GM06990 (cell line): ENCODE results near the gene PTPN4.

Experiments
- DNase-seq: peaks from one replicate; pipeline ENCODE4 v3.0.0-alpha.2; 2011; ENCODE audit not compliant: insufficient read length; ENCODE audit errors: extremely low read depth
- H3K27me3 ChIP-seq: replicated peaks from 2 replicates; pipeline ENCODE4 v1.6.0; 2011; ENCODE audit warnings: low read length; ENCODE audit not compliant: control insufficient read depth, insufficient read depth
- H3K36me3 ChIP-seq: 2 replicates; pipeline ENCODE4 v1.5.1; 2011; ENCODE audit warnings: low read length; ENCODE audit not compliant: control insufficient read depth, insufficient read depth
- H3K4me3 ChIP-seq: replicated peaks from 2 replicates; pipeline ENCODE4 v1.5.1; 2011; ENCODE audit warnings: low read depth, mild to moderate bottlenecking, control low read depth, low read length
- TF ChIP-seq, protein P1 (sequence below): IDR thresholded peaks from 2 replicates; pipeline ENCODE4 v1.5.1; 2011; ENCODE audit warnings: low read length, control low read depth, mild to moderate bottlenecking, inconsistent platforms; ENCODE audit not compliant: insufficient read depth, poor library complexity, severe bottlenecking

The PTPN4 gene

GRCh38 chr2:119715409-119716283 lies 44.1 kb upstream of the PTPN4 start:
- H3K4me3 ChIP-seq: no peak overlapping the region
- TF ChIP-seq, protein P1, sequence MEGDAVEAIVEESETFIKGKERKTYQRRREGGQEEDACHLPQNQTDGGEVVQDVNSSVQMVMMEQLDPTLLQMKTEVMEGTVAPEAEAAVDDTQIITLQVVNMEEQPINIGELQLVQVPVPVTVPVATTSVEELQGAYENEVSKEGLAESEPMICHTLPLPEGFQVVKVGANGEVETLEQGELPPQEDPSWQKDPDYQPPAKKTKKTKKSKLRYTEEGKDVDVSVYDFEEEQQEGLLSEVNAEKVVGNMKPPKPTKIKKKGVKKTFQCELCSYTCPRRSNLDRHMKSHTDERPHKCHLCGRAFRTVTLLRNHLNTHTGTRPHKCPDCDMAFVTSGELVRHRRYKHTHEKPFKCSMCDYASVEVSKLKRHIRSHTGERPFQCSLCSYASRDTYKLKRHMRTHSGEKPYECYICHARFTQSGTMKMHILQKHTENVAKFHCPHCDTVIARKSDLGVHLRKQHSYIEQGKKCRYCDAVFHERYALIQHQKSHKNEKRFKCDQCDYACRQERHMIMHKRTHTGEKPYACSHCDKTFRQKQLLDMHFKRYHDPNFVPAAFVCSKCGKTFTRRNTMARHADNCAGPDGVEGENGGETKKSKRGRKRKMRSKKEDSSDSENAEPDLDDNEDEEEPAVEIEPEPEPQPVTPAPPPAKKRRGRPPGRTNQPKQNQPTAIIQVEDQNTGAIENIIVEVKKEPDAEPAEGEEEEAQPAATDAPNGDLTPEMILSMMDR: no peak
- H3K27me3 ChIP-seq: no peaks in the 10 kb centered on the region
- DNase-seq: no peak
- no peaks in the 10 kb centered on the region for H3K36me3 ChIP-seq

- no peak for DNase-seq
- no peaks in the 10 kb centered on the region for H3K27me3 ChIP-seq
- no peaks in the 10 kb centered on the region for H3K36me3 ChIP-seq
- H3K4me3 ChIP-seq: no peak overlapping the region
- TF ChIP-seq, protein P1: no peak
These were observed 43.4 kb upstream of the PTPN4 start for GRCh38 chr2:119716284-119716672.

DNA sequence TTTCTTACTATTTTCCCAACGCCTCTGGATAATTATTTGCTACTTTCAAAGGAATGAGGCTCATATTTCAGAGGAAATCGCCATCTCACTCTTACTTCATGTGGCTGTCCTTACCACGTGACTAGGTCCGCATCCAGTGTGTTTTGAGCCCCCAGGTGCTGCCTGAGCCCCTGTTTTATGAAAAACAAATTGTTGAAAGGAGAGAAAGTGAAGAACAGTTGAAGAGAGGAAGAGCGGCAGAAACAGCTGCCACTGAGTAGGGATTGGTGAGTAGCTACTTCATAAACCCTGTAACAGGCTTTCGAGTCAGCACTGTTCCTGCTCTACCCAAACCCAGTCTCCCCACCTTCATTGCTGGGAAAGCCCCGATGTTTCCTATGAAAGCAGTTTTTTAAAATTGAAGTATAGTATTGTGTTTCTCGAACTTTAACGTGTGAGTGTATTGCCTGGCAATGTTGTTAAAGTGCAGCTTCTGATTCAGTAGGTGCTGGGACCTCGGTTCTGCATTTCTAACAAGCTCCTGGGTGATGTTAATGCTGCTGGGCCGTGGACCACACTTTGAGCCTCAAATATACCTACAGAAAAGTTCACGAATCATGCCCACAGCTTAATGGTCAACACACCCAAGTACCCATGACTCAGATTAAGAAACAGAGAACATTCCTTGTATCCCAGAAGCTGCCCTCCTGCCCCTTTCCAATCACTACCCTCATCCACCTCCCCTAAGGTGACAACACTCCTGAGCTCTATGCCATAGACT lies 41.0 kb upstream of the PTPN4 start:
- H3K36me3 ChIP-seq: no peaks in the 10 kb centered on the region
- H3K4me3 ChIP-seq: no peak overlapping the region
- no peak for DNase-seq
- TF ChIP-seq, protein P1: no peak
- no peaks in the 10 kb centered on the region for H3K27me3 ChIP-seq

GRCh38 chr2:119719261-119719627 lies 40.5 kb upstream of the PTPN4 start:
- TF ChIP-seq, protein P1: no peak
- no peak for DNase-seq
- Histone ChIP-seq H3K36me3 (no peaks in the 10 kb centered on the region), H3K4me3 (no peak overlapping the region), H3K27me3 (no peaks in the 10 kb centered on the region)

- Histone ChIP-seq H3K27me3 (no peaks in the 10 kb centered on the region; the same call in 1 of the 2 replicates), H3K4me3 (no peak overlapping the region), H3K36me3 (no peaks in the 10 kb centered on the region)
- DNase-seq: no peak
- TF ChIP-seq, protein P1: no peak
These were observed 38.7 kb upstream of the PTPN4 start for GRCh38 chr2:119721043-119721442.
